IMR-90 (cell line): ENCODE measurements around the gene P3H1.

Experiments
- BHLHE40 ChIP-seq: fragments of 150-350 bp; IDR thresholded peaks from 2 replicates; pipeline ENCODE4 v1.6.1; 2016; ENCODE audit warnings: mild to moderate bottlenecking, low read depth, low read length
- CTCF ChIP-seq: conservative IDR thresholded peaks from 2 replicates; pipeline ENCODE4 v1.5.1; 2012; ENCODE audit warnings: mild to moderate bottlenecking, low read depth, low read length, improper control_type of control experiment
- ELK1 ChIP-seq: fragments of 150-350 bp; IDR thresholded peaks from 2 replicates; pipeline ENCODE4 v1.6.1; 2016; ENCODE audit warnings: low read depth, mild to moderate bottlenecking, low read length, moderate library complexity, borderline replicate concordance
- MAFK ChIP-seq: IDR thresholded peaks from 2 replicates; pipeline ENCODE4 v1.6.1; 2012; ENCODE audit warnings: low read depth, low read length, improper control_type of control experiment
- MXI1 ChIP-seq: IDR thresholded peaks from 2 replicates; pipeline ENCODE4 v1.6.1; 2012; ENCODE audit warnings: low read depth, mild to moderate bottlenecking, low read length, moderate library complexity, borderline replicate concordance
- POLR2A ChIP-seq: IDR thresholded peaks from 2 replicates; pipeline ENCODE4 v1.6.1; 2012; ENCODE audit warnings: mild to moderate bottlenecking, low read depth, low read length
- RAD21 ChIP-seq: IDR thresholded peaks from 2 replicates; pipeline ENCODE4 v1.6.1; 2012; ENCODE audit warnings: low read length, improper control_type of control experiment
- RFX5 ChIP-seq: IDR thresholded peaks from 2 replicates; pipeline ENCODE4 v1.8.0; 2012; ENCODE audit warnings: low read depth, mild to moderate bottlenecking, low read length, moderate library complexity
- SMC3 ChIP-seq: fragments of 150-350 bp; IDR thresholded peaks from 2 replicates; pipeline ENCODE4 v1.6.1; 2016; ENCODE audit warnings: low read depth, mild to moderate bottlenecking, antibody characterized with exemption, low read length, moderate library complexity

- TF ChIP-seq CTCF (no peak), RFX5 (no peak), MAFK (no peak), SMC3 (no peak), MXI1 (no peak), ELK1 (no peak), POLR2A (no peak), RAD21 (no peak), BHLHE40 (no peak)
These were observed 13.3 kb upstream of the P3H1 start for GRCh38 chr1:42780176-42780575.
